Stimulated activated CD8-positive, alpha-beta memory T cell treated with anti-CD3 and anti-CD28 coated beads, Interleukin-4, amount 100 ng/mL, for 4 hours (primary cell): ENCODE results near the gene ASH1L.
"Not testable (repeated sequence)": the region's sequence is repeated elsewhere in the genome, so short reads cannot be mapped to it uniquely, and the experiment has no call there.

ENCODE experiments used
- DNase-seq, 2 donors: peaks; one replicate each; pipeline ENCODE4 v3.0.0-alpha.2; 2020; ENCODE audit warnings: low read depth in 2 of 2, low spot score in 1 of 2

The ASH1L gene

DNA sequence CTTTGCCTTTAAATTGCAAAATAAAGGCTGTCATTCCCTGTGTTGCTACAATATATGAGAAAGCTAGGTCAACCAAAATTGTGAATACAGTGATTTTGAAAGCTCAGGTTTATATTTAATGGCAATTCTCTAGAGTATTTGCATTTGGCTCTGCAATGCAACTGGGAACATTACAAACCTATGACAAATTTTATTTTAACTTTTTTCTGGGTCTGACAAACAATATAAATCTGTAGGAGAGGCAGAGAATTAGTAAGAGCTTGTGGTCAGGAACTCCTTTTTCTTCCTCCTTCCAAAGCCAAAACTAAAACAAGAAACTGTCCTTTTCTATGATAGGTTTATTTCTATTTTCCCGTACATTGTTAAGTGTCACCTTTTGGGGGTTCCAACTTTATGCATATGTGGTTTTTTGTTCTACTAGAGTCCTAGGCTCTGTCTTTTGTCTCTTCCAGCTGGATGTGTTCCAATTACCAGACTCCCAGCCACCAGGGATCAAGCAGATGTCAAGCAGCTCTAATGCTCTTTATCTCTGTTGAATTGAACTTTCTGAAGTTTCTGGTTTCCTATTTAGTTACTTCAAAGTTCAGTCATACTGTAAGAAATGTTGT, 106.9 kb downstream of the ASH1L start:
- DNase-seq = no peak

DNA sequence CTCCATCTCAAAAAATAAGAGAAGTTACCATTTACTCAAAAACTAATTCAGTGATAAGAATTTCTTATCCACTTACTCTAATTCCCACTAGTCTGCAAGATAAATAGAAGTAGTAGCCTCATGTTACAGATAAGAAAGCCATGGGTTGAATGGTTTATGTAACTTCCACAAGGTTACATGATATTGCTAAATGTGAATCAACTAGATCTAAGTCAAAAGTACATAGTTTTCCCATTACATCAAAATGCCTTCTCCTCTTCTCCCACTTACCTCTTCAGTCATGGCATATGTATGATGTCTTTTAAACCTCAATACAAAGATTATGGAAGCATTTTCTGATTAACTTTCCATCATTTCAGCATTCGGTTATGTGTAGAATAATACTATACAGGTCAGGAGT, 108.5 kb downstream of the ASH1L start:
- no peak for DNase-seq

DNA sequence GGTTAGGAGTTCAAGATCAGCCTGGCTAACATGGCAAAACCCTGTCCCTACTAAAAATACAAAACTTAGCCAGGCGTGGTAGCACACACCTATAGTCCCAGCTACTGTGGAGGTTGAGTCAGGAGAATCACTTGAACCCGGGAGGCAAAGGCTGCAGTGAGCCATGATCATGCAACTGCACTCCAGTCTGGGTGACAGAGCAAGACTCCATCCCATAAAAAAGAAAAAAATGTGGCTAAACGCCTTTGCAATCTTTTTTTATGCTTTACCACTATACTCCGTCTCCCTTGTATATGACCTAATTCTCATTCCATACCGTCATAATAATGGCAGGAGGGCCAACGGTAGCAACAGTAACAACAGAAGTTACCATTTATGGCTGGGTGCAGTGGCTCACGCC, 109.5 kb downstream of the ASH1L start:
- DNase-seq = no peak

DNA sequence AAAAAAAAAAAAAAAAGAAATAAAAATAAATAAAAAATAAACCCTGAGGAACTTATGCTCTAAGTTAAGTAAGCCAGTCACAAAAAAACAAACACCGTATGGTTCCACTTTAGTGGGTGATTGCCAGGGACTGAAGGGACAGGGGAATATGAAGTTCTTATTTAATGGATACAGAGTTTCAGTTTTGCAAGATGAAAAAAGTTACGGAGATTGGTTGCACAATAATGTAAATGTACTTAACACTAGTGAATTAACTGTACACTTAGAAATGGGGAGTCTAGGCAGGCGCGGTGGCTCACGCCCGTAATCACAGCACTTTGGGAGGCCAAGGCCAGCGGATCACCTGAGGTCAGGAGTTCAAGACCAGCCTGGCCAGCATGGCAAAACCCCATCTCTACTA, 111.4 kb downstream of the ASH1L start:
- DNase-seq = no peak

DNA sequence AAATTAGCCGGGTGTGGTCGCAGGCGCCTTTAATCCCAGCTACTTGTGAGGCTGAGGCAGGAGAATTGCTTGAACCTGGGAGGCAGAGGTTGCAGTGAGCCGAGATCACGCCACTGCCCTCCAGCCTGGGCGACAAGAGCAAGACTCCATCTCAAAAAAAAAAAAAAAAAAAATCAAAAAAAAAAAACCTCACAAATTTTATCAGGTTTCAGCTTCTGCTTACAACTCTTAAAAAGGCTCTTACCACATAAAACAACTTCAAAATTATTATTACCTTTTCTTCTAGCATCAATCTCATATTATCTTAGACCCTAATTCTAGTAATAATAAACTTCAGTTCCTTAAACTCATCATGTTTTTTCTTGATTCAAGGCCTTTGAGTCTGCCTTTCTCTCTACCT, 120.2 kb downstream of the ASH1L start:
- DNase-seq = not testable (repeated sequence)

DNA sequence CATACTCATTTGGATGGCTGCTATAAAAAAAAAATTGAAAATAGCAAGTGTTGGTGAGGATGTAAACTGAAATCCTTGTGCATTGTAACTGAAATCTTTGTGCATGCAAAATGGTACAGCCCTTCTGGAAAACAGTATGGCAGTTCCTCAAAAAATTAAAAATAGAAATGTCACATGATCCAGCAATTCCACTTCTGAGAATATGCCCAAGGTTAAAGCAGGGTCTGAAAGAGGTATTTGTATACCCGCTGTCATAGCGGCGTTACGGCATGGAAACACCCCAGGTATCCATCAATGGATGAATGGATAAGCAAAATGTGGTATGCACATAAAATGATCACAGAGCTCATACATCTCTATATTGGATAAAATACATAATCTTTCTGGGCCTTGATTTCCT, 125.2 kb downstream of the ASH1L start:
- DNase-seq = no peak

DNA sequence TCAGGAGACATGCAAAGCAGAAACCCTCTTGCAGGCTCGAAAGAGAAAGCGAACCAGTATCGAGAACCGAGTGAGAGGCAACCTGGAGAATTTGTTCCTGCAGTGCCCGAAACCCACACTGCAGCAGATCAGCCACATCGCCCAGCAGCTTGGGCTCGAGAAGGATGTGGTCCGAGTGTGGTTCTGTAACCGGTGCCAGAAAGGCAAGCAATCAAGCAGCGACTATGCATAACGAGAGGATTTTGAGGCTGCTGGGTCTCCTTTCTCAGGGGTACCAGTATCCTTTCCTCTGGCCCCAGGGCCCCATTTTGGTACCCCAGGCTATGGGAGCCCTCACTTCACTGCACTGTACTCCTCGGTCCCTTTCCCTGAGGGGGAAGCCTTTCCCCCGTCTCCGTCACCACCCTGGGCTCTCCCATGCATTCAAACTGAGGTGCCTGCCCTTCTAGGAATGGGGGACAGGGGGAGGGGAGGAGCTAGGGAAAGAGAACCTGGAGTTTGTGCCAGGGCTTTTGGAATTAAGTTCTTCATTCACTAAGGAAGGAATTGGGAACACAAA, 128.7 kb downstream of the ASH1L start:
- not testable (repeated sequence) for DNase-seq

DNA sequence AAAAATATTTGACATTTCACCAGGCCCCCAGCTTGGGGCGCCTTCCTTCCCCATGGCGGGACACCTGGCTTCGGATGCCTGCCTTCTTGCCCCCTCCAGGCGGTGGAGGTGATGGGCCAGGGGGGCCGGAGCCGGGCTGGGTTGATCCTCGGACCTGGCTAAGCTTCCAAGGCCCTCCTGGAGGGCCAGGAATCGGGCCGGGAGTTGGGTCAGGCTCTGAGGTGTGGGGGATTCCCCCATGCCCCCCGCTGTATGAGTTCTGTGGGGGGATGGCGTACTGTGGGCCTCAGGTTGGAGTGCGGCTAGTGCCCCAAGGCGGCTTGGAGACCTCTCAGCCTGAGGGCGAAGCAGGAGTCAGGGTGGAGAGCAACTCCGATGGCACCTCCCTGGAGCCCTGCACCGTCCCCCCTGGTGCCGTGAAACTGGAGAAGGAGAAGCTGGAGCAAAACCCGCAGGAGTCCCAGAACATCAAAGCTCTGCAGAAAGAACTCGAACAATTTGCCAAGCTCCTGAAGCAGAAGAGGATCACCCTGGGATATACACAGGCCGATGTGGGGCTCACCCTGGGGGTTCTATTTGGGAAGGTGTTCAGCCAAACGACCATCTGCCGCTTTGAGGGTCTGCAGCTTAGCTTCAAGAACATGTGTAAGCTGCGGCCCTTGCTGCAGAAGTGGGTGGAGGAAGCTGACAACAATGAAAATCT, 129.3 kb downstream of the ASH1L start:
- DNase-seq = not testable (repeated sequence)

DNA sequence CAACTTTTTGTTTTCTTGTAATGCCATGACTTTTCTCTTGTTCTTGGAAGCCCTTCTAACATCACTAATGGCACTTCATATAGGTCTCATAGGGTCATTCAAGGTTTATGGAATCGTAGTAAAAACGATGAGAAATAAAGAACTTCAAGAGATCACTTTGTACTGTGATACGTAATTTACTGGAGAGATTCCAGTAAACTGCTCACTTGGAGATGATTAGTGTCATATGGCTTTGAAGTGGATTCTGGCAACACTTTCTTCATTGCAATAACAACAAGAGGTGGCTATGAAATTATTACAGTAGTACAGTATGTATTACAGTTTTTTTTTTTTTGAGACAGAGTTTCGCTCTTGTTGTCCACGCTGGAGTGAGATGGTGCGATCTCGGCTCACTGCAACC, 138.5 kb downstream of the ASH1L start:
- no peak for DNase-seq

DNA sequence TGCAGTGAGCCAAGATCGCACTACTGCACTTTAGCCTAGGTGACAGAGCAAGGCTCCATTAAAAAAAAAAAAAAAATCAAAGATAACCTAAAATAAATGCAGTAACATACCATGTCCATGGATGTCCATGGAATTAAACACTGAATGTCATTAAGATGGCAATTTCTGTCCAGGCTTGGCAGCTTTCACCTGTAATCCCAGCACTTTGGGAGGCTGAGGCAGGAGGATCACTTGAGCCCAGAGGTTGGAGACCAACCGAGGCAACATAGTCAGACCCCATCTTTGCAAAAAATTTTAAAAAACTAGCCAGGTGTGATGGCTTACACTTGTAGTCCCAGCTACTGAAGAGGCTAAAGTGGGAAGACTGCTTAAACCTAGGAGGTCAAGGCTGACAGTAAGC, 141.8 kb downstream of the ASH1L start:
- no peak for DNase-seq

DNA sequence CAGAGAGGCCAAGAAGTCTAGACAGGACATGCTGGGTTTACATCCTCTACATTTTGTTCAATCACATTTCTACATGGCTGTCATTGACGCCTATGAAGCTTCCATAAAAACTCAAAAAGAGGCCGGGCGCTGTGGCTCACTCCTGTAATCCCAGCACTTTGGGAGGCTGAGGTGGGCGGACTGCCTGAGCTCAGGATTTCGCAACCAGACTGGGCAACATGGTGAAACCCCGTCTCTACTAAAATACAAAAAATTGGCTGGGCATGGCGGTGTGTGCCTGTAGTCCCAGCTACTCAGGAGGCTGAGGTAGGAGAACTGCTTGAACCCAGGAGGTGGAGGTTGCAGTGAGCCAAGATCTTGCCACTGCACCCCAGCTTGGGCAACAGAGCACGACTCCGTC, 150.8 kb downstream of the ASH1L start:
- not testable (repeated sequence) for DNase-seq

DNA sequence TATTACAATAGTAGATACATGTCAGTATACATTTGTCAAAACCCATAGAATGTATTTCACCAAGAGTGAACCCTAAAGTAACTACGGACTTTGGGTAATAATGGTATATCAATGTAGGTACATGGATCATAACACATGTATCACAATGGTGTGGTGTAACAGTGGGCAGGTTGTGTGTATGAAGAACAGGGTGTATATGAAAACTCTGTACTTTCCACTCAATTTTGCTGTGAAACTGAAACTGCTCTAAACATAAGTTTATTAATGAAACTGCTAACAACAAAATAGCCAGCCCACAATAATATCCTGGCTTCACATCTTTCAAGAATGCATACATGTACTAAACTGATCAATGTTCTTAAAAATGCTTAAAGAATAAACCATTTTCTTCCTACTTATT, 151.7 kb downstream of the ASH1L start:
- no peak for DNase-seq

DNA sequence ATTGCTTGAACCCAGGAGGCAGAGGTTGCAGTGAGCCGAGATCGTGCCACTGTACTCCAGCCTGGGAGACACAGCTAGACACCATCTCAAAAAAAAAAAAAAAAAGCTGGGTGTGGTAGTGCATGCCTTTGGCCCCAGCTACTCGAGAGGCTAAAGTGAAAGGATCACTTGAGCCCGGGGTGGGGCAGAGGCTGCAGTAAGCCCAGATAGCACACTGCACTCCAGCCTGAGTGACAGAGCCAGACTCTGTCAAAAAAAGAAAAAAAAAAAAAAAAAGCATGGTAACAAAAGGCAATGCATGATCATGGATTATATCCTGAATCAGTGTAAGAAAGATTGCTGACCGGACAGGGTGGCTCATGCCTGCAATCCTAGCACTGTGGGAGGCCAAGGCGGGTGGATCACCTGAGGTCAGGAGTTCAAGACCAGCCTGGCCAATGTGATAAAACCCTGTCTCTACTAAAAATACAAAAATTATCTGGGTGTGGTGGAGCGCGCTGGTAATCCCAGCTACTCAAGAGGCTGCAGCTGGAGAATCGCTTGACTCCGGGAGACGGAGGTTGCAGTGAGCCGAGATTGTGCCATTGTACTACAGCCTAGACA, 165.6 kb downstream of the ASH1L start:
- DNase-seq = no peak

DNA sequence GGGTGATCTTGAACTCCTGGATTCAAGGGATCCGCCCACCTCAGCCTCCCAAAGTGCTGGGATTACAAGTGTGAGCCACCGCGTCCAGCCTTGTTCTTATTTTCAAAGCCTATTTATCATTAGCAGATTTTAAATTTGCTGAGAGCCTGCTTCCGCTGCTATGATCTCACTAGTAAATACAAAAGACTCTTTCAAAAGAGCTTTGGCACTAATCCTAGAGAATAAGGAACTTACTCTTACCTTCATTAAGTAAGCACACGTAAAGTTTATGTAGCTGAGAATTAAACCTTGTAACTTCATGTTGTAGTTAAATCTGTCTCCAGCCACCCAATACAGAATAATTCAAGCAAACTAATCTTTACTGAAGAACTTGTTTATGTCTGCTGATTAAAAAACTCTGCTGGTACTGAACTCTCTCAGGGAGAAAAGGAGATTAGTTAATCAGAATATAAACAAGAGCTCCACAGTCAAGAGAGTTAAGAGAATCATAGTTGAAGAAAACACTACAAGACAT, 169.6 kb downstream of the ASH1L start:
- no peak for DNase-seq

DNA sequence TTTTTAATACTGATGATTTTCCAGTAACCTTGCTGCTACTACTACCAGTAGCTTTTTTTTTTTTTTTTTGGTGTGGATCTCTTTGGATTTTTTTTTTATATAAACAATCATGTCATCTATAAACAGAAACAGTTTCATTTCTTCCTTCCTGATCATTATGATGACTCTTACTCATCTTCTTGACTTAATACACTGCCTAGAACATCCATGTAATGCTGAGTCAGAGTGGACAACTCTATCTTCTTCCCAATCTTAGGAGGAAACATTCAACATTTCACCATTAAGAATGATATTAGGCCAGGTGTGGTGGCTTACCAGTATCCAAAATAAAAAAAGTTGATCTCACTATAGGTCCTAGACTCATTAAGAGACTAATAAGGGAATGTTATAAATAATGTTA, 172.8 kb downstream of the ASH1L start:
- no peak for DNase-seq

DNA sequence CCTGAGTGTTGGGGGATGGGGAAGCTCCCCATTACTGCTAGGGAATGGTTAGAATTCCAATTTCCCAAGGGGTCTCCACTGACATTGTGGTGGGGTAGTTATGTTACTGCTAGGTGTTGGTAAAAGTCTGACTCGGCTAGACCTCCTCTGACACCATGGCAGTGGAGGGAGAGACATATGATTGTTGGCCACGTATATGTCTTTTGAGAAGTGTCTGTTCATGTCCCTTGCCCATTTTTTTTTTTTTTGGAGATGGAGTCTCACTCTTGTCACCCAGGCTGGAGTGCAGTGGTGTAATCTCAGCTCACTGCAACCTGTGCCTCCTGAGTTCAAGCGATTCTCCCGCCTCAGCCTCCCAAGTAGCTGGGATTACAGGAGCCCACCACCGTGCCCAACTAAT, 176.8 kb downstream of the ASH1L start:
- DNase-seq = not testable (repeated sequence)

DNA sequence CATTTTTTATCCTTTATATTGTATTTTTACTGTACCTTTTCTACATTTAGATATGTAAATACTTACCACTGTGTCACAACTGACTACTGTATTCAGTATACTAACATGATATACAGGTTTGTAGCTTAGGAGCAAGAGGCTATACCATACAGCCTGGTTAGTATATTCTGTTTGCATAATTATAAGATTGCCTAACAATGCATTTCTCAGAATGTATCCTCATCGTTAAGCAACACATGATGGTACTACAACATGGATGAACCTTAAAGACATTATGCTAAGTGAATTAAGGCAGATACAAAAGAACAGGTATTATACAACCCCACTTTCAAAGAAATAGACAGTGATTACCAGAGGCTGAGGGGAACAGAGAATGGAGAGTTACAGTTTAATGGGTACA, 179.2 kb downstream of the ASH1L start:
- no peak for DNase-seq

DNA sequence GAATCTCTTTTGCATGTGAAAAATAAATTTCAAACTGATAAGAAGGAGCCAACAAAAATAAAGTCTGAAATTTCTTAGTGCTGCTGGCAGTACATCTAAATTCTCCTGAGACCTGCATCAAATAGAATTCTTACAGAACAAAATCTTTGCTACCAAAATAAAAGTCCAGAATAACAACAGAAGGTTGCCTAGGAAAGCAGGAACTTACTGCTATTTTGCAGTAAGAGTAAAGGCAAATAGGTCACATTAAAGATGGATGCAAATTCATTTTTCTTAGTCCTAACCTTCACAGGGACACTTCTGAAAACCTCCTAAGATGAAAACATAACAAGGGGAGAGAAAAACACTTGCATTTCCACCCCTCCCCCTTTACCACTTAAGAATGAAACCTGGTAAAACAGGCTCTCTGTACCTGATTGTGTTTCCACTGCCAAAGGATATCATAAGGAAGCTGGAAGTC, 182.9 kb downstream of the ASH1L start:
- no peak for DNase-seq

DNA sequence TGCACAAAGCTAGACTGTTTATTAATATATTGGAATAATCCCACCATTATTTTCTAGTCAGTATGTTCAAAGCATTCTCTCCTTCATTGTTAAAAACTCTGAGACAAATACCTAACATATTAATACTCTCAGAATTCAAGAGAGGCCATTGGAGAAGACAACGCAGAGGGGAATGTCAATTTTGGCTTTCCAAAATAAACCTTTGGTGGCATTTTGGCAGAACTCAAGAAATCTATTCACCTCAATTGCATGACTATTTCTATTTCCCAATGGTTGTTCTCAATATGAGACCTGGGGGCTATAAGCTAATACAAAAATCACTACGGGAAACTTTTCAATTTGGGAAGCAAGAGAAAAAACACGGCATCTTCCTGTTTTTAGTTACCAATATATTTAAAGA, 183.4 kb downstream of the ASH1L start:
- DNase-seq = no peak

DNA sequence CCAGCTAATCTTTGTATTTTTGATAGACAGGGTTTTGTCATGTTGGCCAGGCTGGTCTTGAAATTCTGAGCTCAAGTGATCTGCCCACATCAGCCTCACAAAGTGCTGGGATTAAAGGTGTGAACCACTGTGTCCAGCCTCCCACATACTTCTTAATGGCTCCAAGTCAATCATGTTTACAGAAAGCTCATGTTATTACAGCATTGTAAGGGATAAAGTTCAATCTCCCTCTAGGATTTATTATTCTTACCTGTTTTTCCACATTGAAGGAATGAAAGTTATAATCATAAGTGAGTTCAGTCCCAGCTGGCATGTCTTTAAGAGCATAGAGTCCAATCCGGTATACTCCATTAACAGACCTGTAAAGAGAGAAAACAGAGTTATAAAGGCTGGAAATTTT, 202.6 kb downstream of the ASH1L start:
- DNase-seq = no peak

DNA sequence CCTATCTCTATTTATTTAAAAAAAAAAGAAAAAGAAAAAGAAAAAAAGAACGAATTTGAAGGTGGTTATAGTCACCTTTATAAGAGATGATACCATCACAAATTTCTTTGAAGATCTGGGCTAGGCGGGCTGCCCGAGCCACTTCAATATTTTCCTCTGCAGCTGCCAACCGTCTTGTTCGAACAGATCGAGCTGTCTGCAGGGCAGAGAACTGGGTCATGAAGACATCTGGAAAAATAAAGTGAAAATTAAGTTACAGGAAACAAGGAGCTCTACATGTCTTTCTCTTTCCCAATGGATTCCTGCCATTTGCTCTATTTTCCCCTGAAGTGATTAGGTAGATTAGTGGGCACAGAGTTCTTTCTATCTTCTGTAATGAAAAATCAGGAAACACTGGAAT, 210.0 kb downstream of the ASH1L start:
- DNase-seq = no peak

DNA sequence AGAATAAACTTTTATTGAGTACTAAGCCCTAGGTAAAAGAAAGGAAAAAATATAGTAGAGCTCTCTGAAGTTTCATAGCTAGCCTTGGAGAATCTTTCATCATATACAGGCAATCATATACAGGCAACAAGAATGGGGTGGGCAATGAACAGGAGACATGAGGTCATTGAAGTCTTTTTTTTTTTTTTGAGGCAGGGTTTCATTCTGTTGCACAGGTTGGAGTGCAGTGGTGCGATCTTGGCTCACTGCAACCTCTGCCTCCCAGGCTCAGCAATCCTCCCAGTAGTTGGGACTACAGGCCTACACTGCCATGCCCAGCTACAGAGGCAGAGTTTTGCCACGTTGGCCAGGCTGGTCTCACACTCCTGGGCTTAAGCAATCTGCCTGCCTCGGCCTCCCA, 219.8 kb downstream of the ASH1L start:
- no peak for DNase-seq
